ENCODE data around the gene TUBGCP5.

The TUBGCP5 gene

GRCh38 chr15:22978691-22979237 lies 60.6 kb downstream of the TUBGCP5 start:
- DNase-seq (ENCODE audit: low spot score) = no peak

GRCh38 chr15:22974745-22975144 lies 64.6 kb downstream of the TUBGCP5 start:
- DNase-seq (ENCODE audit: low spot score) = no peak

GRCh38 chr15:22973987-22974386 lies 65.4 kb downstream of the TUBGCP5 start:
- no peak for DNase-seq (ENCODE audit: low spot score)

GRCh38 chr15:22973286-22973685 lies 66.1 kb downstream of the TUBGCP5 start:
- no peak for DNase-seq (ENCODE audit: low spot score)

GRCh38 chr15:22969489-22969888 lies 69.9 kb downstream of the TUBGCP5 start:
- no peak for DNase-seq (ENCODE audit: low spot score)

- no peak for DNase-seq (ENCODE audit: low spot score)
These were observed 71.0 kb downstream of the TUBGCP5 start for GRCh38 chr15:22968366-22968765.

- DNase-seq (ENCODE audit: low spot score) = no peak
These were observed 72.1 kb downstream of the TUBGCP5 start for GRCh38 chr15:22967084-22967770.

GRCh38 chr15:22966321-22967083 lies 72.9 kb downstream of the TUBGCP5 start:
- no peak for DNase-seq (ENCODE audit: low spot score)

- DNase-seq (ENCODE audit: low spot score) = no peak
These were observed 75.7 kb downstream of the TUBGCP5 start for GRCh38 chr15:22963641-22964040.

- DNase-seq (ENCODE audit: low spot score) = no peak
These were observed 76.8 kb downstream of the TUBGCP5 start for GRCh38 chr15:22962611-22963010.

GRCh38 chr15:22961762-22962161 lies 77.6 kb downstream of the TUBGCP5 start:
- DNase-seq (ENCODE audit: low spot score) = no peak

- DNase-seq (ENCODE audit: low spot score) = no peak
These were observed 78.8 kb downstream of the TUBGCP5 start for GRCh38 chr15:22960556-22960955.

GRCh38 chr15:22960126-22960525 lies 79.2 kb downstream of the TUBGCP5 start:
- DNase-seq (ENCODE audit: low spot score) = no peak

GRCh38 chr15:22959321-22960101 lies 79.9 kb downstream of the TUBGCP5 start:
- no peak for DNase-seq (ENCODE audit: low spot score)

GRCh38 chr15:22958487-22959280 lies 80.7 kb downstream of the TUBGCP5 start:
- no peak for DNase-seq (ENCODE audit: low spot score)

GRCh38 chr15:22956978-22957260 lies 82.5 kb downstream of the TUBGCP5 start:
- DNase-seq (ENCODE audit: low spot score) = no peak

GRCh38 chr15:22956257-22956977 lies 83.0 kb downstream of the TUBGCP5 start:
- no peak for DNase-seq (ENCODE audit: low spot score)

GRCh38 chr15:22955544-22956119 lies 83.7 kb downstream of the TUBGCP5 start:
- no peak for DNase-seq (ENCODE audit: low spot score)

GRCh38 chr15:22954798-22955543 lies 84.4 kb downstream of the TUBGCP5 start:
- no peak for DNase-seq (ENCODE audit: low spot score)

- DNase-seq (ENCODE audit: low spot score) = no peak
These were observed 85.0 kb downstream of the TUBGCP5 start for GRCh38 chr15:22954326-22954725.
